Hepatocyte (in vitro differentiated cells): Measurements from ENCODE around the gene MACF1.

Source experiments
- CTCF ChIP-seq: fragments of 200-600 bp; sonication (generic); IDR thresholded peaks from 2 replicates; pipeline ENCODE4 v1.5.1; 2016; ENCODE audit warnings: antibody characterized with exemption, mild to moderate bottlenecking; ENCODE audit not compliant: poor library complexity
- EZH2 ChIP-seq: fragments of 200-600 bp; sonication (generic); IDR thresholded peaks from 2 replicates; pipeline ENCODE4 v1.6.1; 2016; ENCODE audit warnings: antibody characterized with exemption, mild to moderate bottlenecking, borderline replicate concordance

GRCh38 chr1:39295901-39296300, 91.4 kb downstream of the MACF1 start:
- no peak for TF ChIP-seq CTCF
- TF ChIP-seq EZH2: no peak
